MCF 10A (cell line): ENCODE results near the gene CLEC4G. TPM values are rescaled to one million over a fixed set of nuclear protein-coding genes. Genes with fewer than 3 reads are reported as not detected.

Experiments
- BruUV-seq: library from RNA; stranded (reverse); fragments of 400-500 nt; replicated peaks from 2 replicates; lab custom pipeline; 2021; lab: Mats Ljungman, UMichigan
- CTCF ChIA-PET: fragments of 300-600 bp; sonication (Branson Sonifier 250); formaldehyde crosslinking; extraction: SDS; loops from one replicate; lab custom pipeline; 2021; ENCODE audit warnings: antibody characterized with exemption, inconsistent platforms; lab: Yijun Ruan, JAX
- POLR2A ChIA-PET: fragments of 300-600, 350-650 bp; sonication (Branson Sonifier 250); formaldehyde crosslinking; extraction: SDS; loops from one replicate; lab custom pipeline; 2020; ENCODE audit warnings: antibody characterized with exemption, inconsistent platforms; lab: Yijun Ruan, JAX
- DNase-seq: peaks from one replicate; pipeline ENCODE4 v3.0.0-alpha.2; 2018; ENCODE audit not compliant: unreplicated experiment
- H3K27ac Mint-ChIP-seq: one replicate; pipeline ENCODE4 v1.8.0; 2022; ENCODE audit warnings: mild to moderate bottlenecking, low read depth, mixed read lengths; ENCODE audit not compliant: unreplicated experiment
- H3K27me3 Mint-ChIP-seq: one replicate; pipeline ENCODE4 v1.8.0; 2022; ENCODE audit warnings: mixed read lengths; ENCODE audit not compliant: insufficient read depth, unreplicated experiment
- H3K36me3 Mint-ChIP-seq: one replicate; pipeline ENCODE4 v1.8.0; 2022; ENCODE audit warnings: mild to moderate bottlenecking, moderate library complexity, mixed read lengths; ENCODE audit not compliant: insufficient read depth, unreplicated experiment
- H3K4me1 Mint-ChIP-seq: one replicate; pipeline ENCODE4 v1.8.0; 2022; ENCODE audit warnings: mixed read lengths; ENCODE audit not compliant: insufficient read depth, unreplicated experiment
- H3K4me3 Mint-ChIP-seq: one replicate; pipeline ENCODE4 v1.8.0; 2022; ENCODE audit warnings: mild to moderate bottlenecking, moderate library complexity, mixed read lengths; ENCODE audit not compliant: unreplicated experiment
- H3K9me3 Mint-ChIP-seq: one replicate; pipeline ENCODE4 v1.8.0; 2022; ENCODE audit warnings: mixed read lengths; ENCODE audit not compliant: unreplicated experiment
- intact Hi-C: fragments of 100-400 bp; cut with micrococcal nuclease; formaldehyde crosslinking; loops from 2 replicates; pipeline ENCODE4 v1.14.1; 2022
- total RNA-seq: library from RNA; stranded (reverse); gene quantifications from 2 replicates; pipeline ENCODE4 v1.2.3, GENCODE V29; 2022
- TF ChIP-seq, protein P1 (sequence below): fragments of 200-600 bp; IDR thresholded peaks from one replicate; pipeline ENCODE4 v1.8.0; 2022; ENCODE audit warnings: antibody characterized with exemption, mild to moderate bottlenecking; ENCODE audit not compliant: unreplicated experiment

Gene CLEC4G
- total RNA-seq, 1 experiment from 2014 or later, result not detected

DNA sequence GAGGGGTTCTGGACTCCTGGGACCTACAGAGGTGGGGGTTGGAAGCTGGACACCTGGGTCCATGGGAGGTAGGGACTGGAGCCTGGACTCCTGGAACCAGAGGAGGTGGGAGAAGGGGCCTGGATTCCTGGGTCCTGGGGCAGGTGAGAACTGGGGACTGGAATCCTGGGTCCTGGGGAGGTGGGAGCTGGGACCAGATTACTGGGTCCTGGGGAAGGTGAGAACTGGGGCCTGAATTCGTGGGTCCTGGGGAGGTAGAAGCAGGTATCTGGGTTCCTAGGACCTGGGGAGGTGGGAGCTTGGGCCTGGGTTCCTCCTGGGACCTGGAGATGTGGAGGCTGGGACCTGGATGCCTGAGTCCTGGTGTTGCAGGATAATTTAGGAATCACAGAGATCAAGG is 31.8 kb upstream of the CLEC4G start:
- Mint-ChIP-seq H3K36me3 (no peaks in the 10 kb centered on the region), H3K4me1 (no peaks in the 10 kb centered on the region), H3K4me3 (no peak overlapping the region), H3K27me3 (peaks cover 50% of the 10 kb centered on the region), H3K9me3 (peaks cover 9% of the 10 kb centered on the region), H3K27ac (no peak overlapping the region)
- ChIA-PET CTCF (interaction anchor here (1.7 kb wide), 1 partner anchor 83 kb away, joined by 6 read pairs; the partner anchor contains the start of gene TRAPPC5), POLR2A (no interaction called here)
- BruUV-seq, result no TSS peak
- TF ChIP-seq, protein P1, sequence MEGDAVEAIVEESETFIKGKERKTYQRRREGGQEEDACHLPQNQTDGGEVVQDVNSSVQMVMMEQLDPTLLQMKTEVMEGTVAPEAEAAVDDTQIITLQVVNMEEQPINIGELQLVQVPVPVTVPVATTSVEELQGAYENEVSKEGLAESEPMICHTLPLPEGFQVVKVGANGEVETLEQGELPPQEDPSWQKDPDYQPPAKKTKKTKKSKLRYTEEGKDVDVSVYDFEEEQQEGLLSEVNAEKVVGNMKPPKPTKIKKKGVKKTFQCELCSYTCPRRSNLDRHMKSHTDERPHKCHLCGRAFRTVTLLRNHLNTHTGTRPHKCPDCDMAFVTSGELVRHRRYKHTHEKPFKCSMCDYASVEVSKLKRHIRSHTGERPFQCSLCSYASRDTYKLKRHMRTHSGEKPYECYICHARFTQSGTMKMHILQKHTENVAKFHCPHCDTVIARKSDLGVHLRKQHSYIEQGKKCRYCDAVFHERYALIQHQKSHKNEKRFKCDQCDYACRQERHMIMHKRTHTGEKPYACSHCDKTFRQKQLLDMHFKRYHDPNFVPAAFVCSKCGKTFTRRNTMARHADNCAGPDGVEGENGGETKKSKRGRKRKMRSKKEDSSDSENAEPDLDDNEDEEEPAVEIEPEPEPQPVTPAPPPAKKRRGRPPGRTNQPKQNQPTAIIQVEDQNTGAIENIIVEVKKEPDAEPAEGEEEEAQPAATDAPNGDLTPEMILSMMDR, result no peak
- DNase-seq, result no peak
- intact Hi-C loops, result no loop called here

DNA sequence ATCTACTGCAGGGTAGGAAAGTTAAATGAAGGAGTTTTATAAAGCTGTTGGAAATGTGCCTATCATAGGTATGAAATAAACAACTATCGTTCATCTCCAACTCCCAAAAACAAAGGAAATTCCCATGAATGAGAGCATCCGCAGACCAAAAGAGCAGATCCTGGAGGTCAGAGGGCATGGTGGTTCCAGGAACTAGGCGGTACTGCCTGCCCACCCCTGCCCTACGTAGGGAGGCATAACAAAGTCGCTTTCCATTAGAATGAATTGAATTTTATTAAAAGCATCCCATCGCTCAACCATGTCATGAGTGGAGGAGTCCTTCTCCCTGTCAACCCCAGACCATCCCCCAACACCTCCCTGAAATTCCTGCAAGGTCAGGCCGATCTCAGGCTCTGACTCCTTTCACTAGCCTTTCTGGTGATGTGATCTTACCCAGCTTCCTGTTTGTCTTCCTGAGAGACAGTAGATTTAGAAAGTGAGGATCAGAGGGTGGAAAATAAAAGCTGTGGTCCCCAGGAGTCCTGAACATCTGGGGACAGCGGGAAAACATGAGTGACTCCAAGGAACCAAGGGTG is 30.9 kb upstream of the CLEC4G start, which contains the start of gene CLEC4M:
Gene CLEC4M (plus strand): TSS at position 525 of the 575 bp plus-strand sequence. CDS start 24 bp downstream, at position 549.
- H3K4me3 Mint-ChIP-seq, result no peak within 1 kb of the TSS
- H3K9me3 Mint-ChIP-seq, result peaks cover 9% of the 10 kb centered on the region
- H3K27me3 Mint-ChIP-seq, result peaks cover 41% of the 10 kb centered on the region
- ChIA-PET POLR2A (interaction anchor here (0.6 kb wide), 1 partner anchor 77 kb away, joined by 5 read pairs; no protein-coding TSS in a partner anchor), CTCF (interaction anchor here (1.7 kb wide), 1 partner anchor 82 kb away, joined by 6 read pairs; the partner anchor contains the start of gene TRAPPC5)
- DNase-seq, result no peak
- no peaks in the 10 kb centered on the region for H3K36me3 Mint-ChIP-seq
- no peaks in the 10 kb centered on the region for H3K4me1 Mint-ChIP-seq
- no TSS peak for BruUV-seq
- intact Hi-C loops, result no loop called here
- H3K27ac Mint-ChIP-seq, result no peak within 1 kb of the TSS
- TF ChIP-seq, protein P1, result no peak

DNA sequence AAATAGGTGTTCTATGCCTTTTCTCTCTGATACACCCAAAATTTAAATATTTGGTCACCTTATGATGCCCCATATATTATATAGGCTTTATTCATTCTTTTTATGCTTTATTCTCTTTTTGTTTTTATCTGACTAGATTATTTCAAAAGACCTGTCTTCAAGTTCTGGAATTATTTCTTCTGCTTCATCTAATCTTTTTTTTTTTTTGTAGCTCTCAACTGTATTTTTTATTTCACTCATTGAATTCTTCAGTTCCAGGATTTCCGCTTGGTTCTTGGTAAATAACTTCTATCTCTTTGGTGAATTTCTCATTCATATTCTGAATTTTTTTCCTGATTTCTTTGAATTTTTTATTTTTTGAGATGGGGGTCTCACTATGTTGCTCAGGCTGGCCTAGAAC is 27.2 kb upstream of the CLEC4G start:
- ChIA-PET POLR2A (no interaction called here), CTCF (no interaction called here)
- intact Hi-C loops, result no loop called here
- BruUV-seq, result no TSS peak
- no peak for DNase-seq
- H3K27me3 Mint-ChIP-seq, result peaks cover 21% of the 10 kb centered on the region
- H3K9me3 Mint-ChIP-seq, result peaks cover 9% of the 10 kb centered on the region
- H3K4me1 Mint-ChIP-seq, result no peaks in the 10 kb centered on the region
- H3K4me3 Mint-ChIP-seq, result no peak overlapping the region
- TF ChIP-seq, protein P1, result no peak
- H3K27ac Mint-ChIP-seq, result no peak overlapping the region
- no peaks in the 10 kb centered on the region for H3K36me3 Mint-ChIP-seq

DNA sequence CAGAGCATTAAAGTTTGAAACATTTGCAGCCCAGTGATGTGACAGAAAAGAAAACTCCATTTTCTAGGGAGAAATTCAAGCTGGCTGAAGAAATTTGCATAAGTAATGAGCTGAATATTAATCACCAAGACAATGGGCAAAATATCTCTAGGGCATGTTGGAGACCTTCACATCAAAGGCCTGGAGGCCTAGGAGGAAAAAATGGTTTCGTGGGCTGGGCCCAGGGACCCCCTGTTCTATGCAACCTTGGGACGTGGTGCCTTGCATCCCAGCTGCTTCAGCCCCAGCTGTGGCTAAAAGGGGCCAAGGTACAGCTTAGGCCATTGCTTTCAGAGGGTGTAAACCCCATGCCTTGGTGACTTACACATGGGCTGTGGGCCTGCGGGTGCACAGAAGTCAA is 25.4 kb upstream of the CLEC4G start:
- H3K9me3 Mint-ChIP-seq, result peaks cover 9% of the 10 kb centered on the region
- intact Hi-C loops, result no loop called here

More for the DNA sequence above, 25.4 kb upstream of the CLEC4G start:
- ChIA-PET CTCF (interaction anchor here (0.6 kb wide), 1 partner anchor 465 kb away, joined by 3 read pairs; no protein-coding TSS in a partner anchor), POLR2A (interaction anchor here (0.8 kb wide), 1 partner anchor 42 kb away, joined by 3 read pairs; no protein-coding TSS in a partner anchor)
- peaks cover 3% of the 10 kb centered on the region for H3K27me3 Mint-ChIP-seq
- DNase-seq, result no peak
- no peak overlapping the region for H3K27ac Mint-ChIP-seq
- no peaks in the 10 kb centered on the region for H3K4me1 Mint-ChIP-seq
- no peaks in the 10 kb centered on the region for H3K36me3 Mint-ChIP-seq
- BruUV-seq, result no TSS peak
- TF ChIP-seq, protein P1, result no peak
- H3K4me3 Mint-ChIP-seq, result no peak overlapping the region
